Measurements from ENCODE around the gene KLK5.

- TF ChIP-seq CTCF (IDR thresholded peaks at IDR 0.05; ENCODE audit: low read length) (no peak), EZH2 (optimal IDR thresholded peaks at IDR 0.05; ENCODE audit: low read depth, low read length) (no peak), EZH2phosphoT487 (IDR thresholded peaks at IDR 0.05; ENCODE audit: low read length) (no peak)
Observed at GRCh38 chr19:50944795-50945194, 8.0 kb downstream of the KLK5 start.

All from MM.1S (cell line).